IMR-90 (cell line): ENCODE data around the gene DICER1. TPM values are rescaled to one million over a fixed set of nuclear protein-coding genes. Genes with fewer than 3 reads are reported as not detected.

Experiments
- ATAC-seq: fragments of 200-7000 bp; cut with Tn5 transposase; 2 replicates; pipeline ENCODE4 v1.9.1; 2020; ENCODE audit warnings: low read depth, mild to moderate bottlenecking, moderate library complexity
- BruUV-seq: library from RNA; stranded (reverse); fragments of 400-500 nt; replicated peaks from 2 replicates; lab custom pipeline; 2021; lab: Mats Ljungman, UMichigan
- CTCF ChIA-PET: fragments of 300-600 bp; formaldehyde crosslinking; extraction: SDS; loops from one replicate; lab custom pipeline; 2021; ENCODE audit warnings: antibody characterized with exemption; lab: Yijun Ruan, JAX
- POLR2A ChIA-PET: fragments of 300-600 bp; sonication (Branson Sonifier 250); formaldehyde crosslinking; loops from one replicate; lab custom pipeline; 2022; ENCODE audit warnings: antibody characterized with exemption; ENCODE audit not compliant: unreplicated experiment; lab: Charles Lee
- DNase-seq: peaks from one replicate; pipeline ENCODE4 v3.0.0; 2013
- H2AFZ ChIP-seq: replicated peaks from 2 replicates; pipeline ENCODE3; 2013; ENCODE audit warnings: low read length, mild to moderate bottlenecking; ENCODE audit not compliant: poor library complexity
- H2AK5ac ChIP-seq: 2 replicates; pipeline ENCODE4 v1.6.1; 2013; ENCODE audit warnings: low read depth, low read length, inconsistent platforms
- H2AK9ac ChIP-seq: replicated peaks from 2 replicates; pipeline ENCODE3; 2013; ENCODE audit warnings: mild to moderate bottlenecking, low read depth, low read length, moderate library complexity; ENCODE audit not compliant: poor library complexity
- H2BK120ac ChIP-seq: 2 replicates; pipeline ENCODE4 v1.6.1; 2013; ENCODE audit warnings: low read depth, low read length, inconsistent platforms
- H2BK15ac ChIP-seq: 3 replicates; pipeline ENCODE4 v1.6.1; 2013; ENCODE audit warnings: low read depth, low read length, inconsistent platforms
- H2BK20ac ChIP-seq: 2 replicates; pipeline ENCODE4 v1.6.1; 2013; ENCODE audit warnings: low read depth, mild to moderate bottlenecking, inconsistent platforms, low read length, moderate library complexity
- H2BK5ac ChIP-seq: 2 replicates; pipeline ENCODE4 v1.6.1; 2013; ENCODE audit warnings: mild to moderate bottlenecking, low read depth, low read length, inconsistent platforms; ENCODE audit not compliant: poor library complexity, severe bottlenecking
- H3K14ac ChIP-seq: replicated peaks from 2 replicates; pipeline ENCODE4 v1.6.1; 2013; ENCODE audit warnings: low read depth, low read length, inconsistent platforms
- H3K18ac ChIP-seq: 2 replicates; pipeline ENCODE4 v1.6.1; 2013; ENCODE audit warnings: low read depth, low read length, control low read depth
- H3K23ac ChIP-seq: 2 replicates; pipeline ENCODE4 v1.6.1; 2013; ENCODE audit warnings: low read depth, low read length, inconsistent platforms
- H3K27ac ChIP-seq: 2 replicates; pipeline ENCODE4 v1.5.1; 2013; ENCODE audit warnings: mild to moderate bottlenecking, control low read depth, low read length; ENCODE audit not compliant: insufficient read depth
- H3K27me3 ChIP-seq: 2 replicates; pipeline ENCODE4 v1.6.1; 2013; ENCODE audit warnings: low read length; ENCODE audit not compliant: control insufficient read depth, insufficient read depth
- H3K36me3 ChIP-seq: 2 replicates; pipeline ENCODE4 v1.6.1; 2013; ENCODE audit warnings: low read length, mixed read lengths; ENCODE audit not compliant: control insufficient read depth, insufficient read depth
- H3K4ac ChIP-seq: 2 replicates; pipeline ENCODE4 v1.6.1; 2013; ENCODE audit warnings: low read depth, low read length, inconsistent platforms
- H3K4me1 ChIP-seq: 2 replicates; pipeline ENCODE4 v1.6.1; 2013; ENCODE audit warnings: low read length, mixed read lengths; ENCODE audit not compliant: control insufficient read depth, insufficient read depth
- H3K4me2 ChIP-seq: 2 replicates; pipeline ENCODE4 v1.6.1; 2013; ENCODE audit warnings: low read depth, mild to moderate bottlenecking, control low read depth, low read length, moderate library complexity
- H3K4me3 ChIP-seq: 2 replicates; pipeline ENCODE4 v1.5.1; 2013; ENCODE audit warnings: low read depth, mild to moderate bottlenecking, control low read depth, low read length, moderate library complexity; ENCODE audit not compliant: insufficient read depth
- H3K56ac ChIP-seq: 2 replicates; pipeline ENCODE4 v1.6.1; 2013; ENCODE audit warnings: low read length, inconsistent platforms; ENCODE audit not compliant: insufficient read depth; ENCODE audit errors: extremely low read depth
- H3K79me1 ChIP-seq, 2 experiments: 2 replicates each; pipeline ENCODE4 v1.6.1; 2013; ENCODE audit warnings: low read length in 2 of 2, inconsistent platforms in 1 of 2, low read depth in 1 of 2
- H3K9ac ChIP-seq: 2 replicates; pipeline ENCODE4 v1.6.1; 2013; ENCODE audit warnings: low read depth, low read length, control low read depth
- H3K9me1 ChIP-seq: 2 replicates; pipeline ENCODE4 v1.6.1; 2013; ENCODE audit warnings: low read length, inconsistent platforms; ENCODE audit not compliant: insufficient read depth
- H3K9me3 ChIP-seq: 2 replicates; pipeline ENCODE4 v1.6.1; 2013; ENCODE audit warnings: low read length; ENCODE audit not compliant: control insufficient read depth, insufficient read depth
- H4K20me1 ChIP-seq: 2 replicates; pipeline ENCODE4 v1.6.1; 2013; ENCODE audit warnings: low read length, inconsistent platforms; ENCODE audit not compliant: insufficient read depth
- H4K5ac ChIP-seq: 2 replicates; pipeline ENCODE4 v1.6.1; 2013; ENCODE audit warnings: mild to moderate bottlenecking, low read depth, low read length, control low read depth
- H4K8ac ChIP-seq, 2 experiments: 2 replicates each; pipeline ENCODE4 v1.6.1; 2013; ENCODE audit warnings: low read depth in 2 of 2, low read length in 2 of 2, control low read depth in 1 of 2, inconsistent platforms in 1 of 2
- H4K91ac ChIP-seq: 2 replicates; pipeline ENCODE4 v1.6.1; 2013; ENCODE audit warnings: low read depth, low read length, inconsistent platforms; ENCODE audit not compliant: insufficient read depth
- CEBPB ChIP-seq: IDR thresholded peaks from 2 replicates; pipeline ENCODE4 v1.6.1; 2012; ENCODE audit warnings: low read depth, low read length, improper control_type of control experiment
- FOS ChIP-seq: fragments of 150-350 bp; IDR thresholded peaks from 2 replicates; pipeline ENCODE4 v1.6.1; 2016; ENCODE audit warnings: low read depth, low read length
- NFE2L2 ChIP-seq: fragments of 150-350 bp; IDR thresholded peaks from 2 replicates; pipeline ENCODE4 v1.6.1; 2016; ENCODE audit warnings: low read depth, mild to moderate bottlenecking, low read length
- RFX5 ChIP-seq: IDR thresholded peaks from 2 replicates; pipeline ENCODE4 v1.8.0; 2012; ENCODE audit warnings: low read depth, mild to moderate bottlenecking, low read length, moderate library complexity
- USF2 ChIP-seq: fragments of 150-350 bp; IDR thresholded peaks from 2 replicates; pipeline ENCODE4 v1.6.1; 2017; ENCODE audit warnings: mild to moderate bottlenecking, antibody characterized with exemption, low read length, low read depth
- WGBS, 2 experiments: methylation state at CpG; one replicate each; pipeline versions ENCODE4 v1.1.5 to v1.1.7; 2013; ENCODE audit warnings: missing lambda C conversion rate in 2 of 2; ENCODE audit not compliant: insufficient read length in 1 of 2; ENCODE audit errors: extremely low coverage in 2 of 2; 5-methylcytosine and 5-hydroxymethylcytosine counted together
- dilution Hi-C: fragments of 300-500 bp; cut with HindIII; formaldehyde crosslinking; loops from one replicate; pipeline ENCODE4 v1.14.3; 2018; ENCODE audit warnings: low sequenced_read_pairs; ENCODE audit not compliant: unreplicated experiment
- in situ Hi-C: fragments of 300-500 bp; cut with MboI; formaldehyde crosslinking; loops from 3 replicates; pipeline ENCODE4 v1.14.3; 2019; ENCODE audit warnings: low sequenced_read_pairs, inconsistent platforms, mixed read lengths
- intact Hi-C: fragments of 100-400 bp; cut with micrococcal nuclease; formaldehyde crosslinking; loops from 2 replicates; pipeline ENCODE4 v1.10.0; 2022
- polyA plus RNA-seq, 3 experiments: library from polyadenylated mRNA; depleted of rRNA; stranded (reverse); fragments of >200 nt; gene quantifications; 2 replicates each; pipeline ENCODE4 v1.2.3, GENCODE V29; 2012; ENCODE audit warnings: low replicate concordance in 1 of 3
- total RNA-seq: library from RNA; depleted of rRNA; stranded (reverse); fragments of >200 nt; gene quantifications from 2 replicates; pipeline ENCODE4 v1.2.3, GENCODE V29; 2012

The DICER1 gene
- total and polyA plus RNA-seq, 2 of the 4 experiments (the other 2 are of a cell fraction) = 9.7 to 49.5 TPM

GRCh38 chr14:95193081-95193480 is 35.8 kb upstream of the DICER1 start:
- H3K4me1 ChIP-seq = peaks cover 2% of the 10 kb centered on the region; the same call in 1 of the 2 replicates
- H2BK5ac ChIP-seq = no peak overlapping the region
- H3K36me3 ChIP-seq = no peaks in the 10 kb centered on the region
- no peak overlapping the region for H2AK5ac ChIP-seq
- no peak overlapping the region for H2BK15ac ChIP-seq
- H2AK9ac ChIP-seq = no peak overlapping the region
- H3K9me1 ChIP-seq = no peaks in the 10 kb centered on the region
- ATAC-seq (no peak), DNase-seq (no peak)
- no peak overlapping the region for H3K18ac ChIP-seq
- no peak overlapping the region for H2BK120ac ChIP-seq
- 36% methylated on average over 2 of the region's 6 CpGs; no CpG with 5 or more reads in 1 of the 2 experiments for WGBS, 2 experiments
- H2AFZ ChIP-seq = no peak overlapping the region
- dilution Hi-C loops (no loop called here), in situ Hi-C loops (no loop called here), intact Hi-C loops (loop anchor here (10.0 kb wide), 1 partner anchor 508 kb away; no protein-coding TSS in a partner anchor)
- POLR2A ChIA-PET = no interaction called here
- H2BK20ac ChIP-seq = no peak overlapping the region
- BruUV-seq = no TSS peak
- H3K23ac ChIP-seq = no peak overlapping the region
- H4K20me1 ChIP-seq = no peaks in the 10 kb centered on the region
- H3K79me1 ChIP-seq = no peaks in the 10 kb centered on the region
- H3K4me3 ChIP-seq = no peak overlapping the region
- no peak overlapping the region for H3K9ac ChIP-seq
- H3K9me3 ChIP-seq = no peaks in the 10 kb centered on the region
- H3K56ac ChIP-seq = no peak overlapping the region
- no peak overlapping the region for H3K27ac ChIP-seq
- no peak overlapping the region for H4K91ac ChIP-seq
- H3K14ac ChIP-seq = no peak overlapping the region
- H3K4ac ChIP-seq = no peak overlapping the region
- no peaks in the 10 kb centered on the region; the same call in 1 of the 2 replicates for H3K27me3 ChIP-seq
- TF ChIP-seq CEBPB (no peak), FOS (no peak), RFX5 (no peak), USF2 (no peak), NFE2L2 (no peak)
- CTCF ChIA-PET = no interaction called here
- no peak overlapping the region for H3K4me2 ChIP-seq
- H4K5ac ChIP-seq = no peak overlapping the region
- no peak overlapping the region for H4K8ac ChIP-seq
